GM12801 (cell line): ENCODE measurements around the gene NRIP2.

ENCODE experiments used
- CTCF ChIP-seq: IDR thresholded peaks from one replicate; pipeline ENCODE4 v1.5.1; 2011; ENCODE audit warnings: control low read depth; ENCODE audit not compliant: insufficient read length; ENCODE audit errors: extremely low read depth

Gene NRIP2

GRCh38 chr12:2855546-2855945, 20.7 kb upstream of the NRIP2 start:
- no peak for TF ChIP-seq CTCF

- no peak for TF ChIP-seq CTCF
Measured at GRCh38 chr12:2854669-2855453, 20.0 kb upstream of the NRIP2 start.

GRCh38 chr12:2853626-2854025, 18.8 kb upstream of the NRIP2 start:
- no peak for TF ChIP-seq CTCF

- TF ChIP-seq CTCF: no peak
Measured at GRCh38 chr12:2851931-2852330, 17.1 kb upstream of the NRIP2 start.

GRCh38 chr12:2845280-2845679, 10.4 kb upstream of the NRIP2 start:
- no peak for TF ChIP-seq CTCF

- TF ChIP-seq CTCF: no peak
Measured at GRCh38 chr12:2844786-2845185, 10.0 kb upstream of the NRIP2 start.

GRCh38 chr12:2842948-2843347, 8.1 kb upstream of the NRIP2 start:
- TF ChIP-seq CTCF: no peak
